Spleen (tissue), 11 donors: ENCODE results near the gene FBLN2. TPM values are rescaled to one million over a fixed set of nuclear protein-coding genes. Genes with fewer than 3 reads are reported as not detected.

ENCODE experiments used
- DNase-seq: peaks from one replicate; pipeline ENCODE4 v3.0.0-alpha.2; 2020
- H3K27ac ChIP-seq, 8 donors: fragments of 200-600 bp; sonication (generic) in 7 of 8; 1 replicate in 4 of 8; 2 replicates in 4 of 8; pipeline versions ENCODE4 v1.5.0 to v1.8.0; 2016 to 2021; ENCODE audit warnings: inconsistent platforms in 4 of 8, mild to moderate bottlenecking in 4 of 8, moderate library complexity in 1 of 8
- H3K27me3 ChIP-seq, 7 donors: fragments of 200-600 bp; sonication (generic) in 6 of 7; replicated peaks in 1 of 7; 1 replicate in 4 of 7; 2 replicates in 3 of 7; pipeline versions ENCODE4 v1.5.0 to v1.8.0; 2016 to 2021; ENCODE audit warnings: inconsistent platforms in 3 of 7, mild to moderate bottlenecking in 1 of 7
- H3K36me3 ChIP-seq, 6 donors: fragments of 200-600 bp; sonication (generic) in 5 of 6; 1 replicate in 4 of 6; 2 replicates in 2 of 6; pipeline versions ENCODE4 v1.5.0 to v1.8.0; 2016 to 2021; ENCODE audit warnings: inconsistent platforms in 2 of 6
- H3K4me1 ChIP-seq, 6 donors: fragments of 200-600 bp; sonication (generic) in 5 of 6; 1 replicate in 3 of 6; 2 replicates in 3 of 6; pipeline versions ENCODE4 v1.5.0 to v1.8.0; 2016 to 2021; ENCODE audit warnings: inconsistent platforms in 3 of 6
- H3K4me3 ChIP-seq, 8 donors: fragments of 200-600 bp; sonication (generic) in 7 of 8; 1 replicate in 4 of 8; 2 replicates in 4 of 8; pipeline versions ENCODE4 v1.5.0 to v1.8.0; 2016 to 2021; ENCODE audit warnings: inconsistent platforms in 4 of 8, mild to moderate bottlenecking in 4 of 8, moderate library complexity in 2 of 8
- H3K9me3 ChIP-seq, 8 donors: fragments of 200-600 bp; sonication (generic) in 7 of 8; 1 replicate in 4 of 8; 2 replicates in 4 of 8; pipeline versions ENCODE4 v1.5.0 to v1.8.0; 2016 to 2021; ENCODE audit warnings: inconsistent platforms in 4 of 8
- POLR2A ChIP-seq, 3 donors: fragments of 450-650 bp; IDR thresholded peaks; one replicate each; pipeline ENCODE4 v1.5.1; 2017; ENCODE audit warnings: antibody characterized with exemption in 3 of 3, mild to moderate bottlenecking in 1 of 3
- POLR2AphosphoS5 ChIP-seq, 3 donors: sonication (generic); formaldehyde crosslinking; IDR thresholded peaks; one replicate each; pipeline ENCODE4 v1.5.1; 2017; ENCODE audit warnings: antibody characterized with exemption in 3 of 3
- WGBS, 5 donors: extraction: QIAGEN DNeasy Blood & Tissue Kit in 3 of 5; methylation state at CpG; one replicate each; pipeline versions ENCODE4 v1.1.5 to v1.1.7; 2013 to 2018; 5-methylcytosine and 5-hydroxymethylcytosine counted together
- intact Hi-C: fragments of 100-400 bp; cut with DNase I; formaldehyde crosslinking; loops from one replicate; pipeline ENCODE4 v1.15.0; 2023; ENCODE audit warnings: low total_unique reads
- polyA plus RNA-seq, 3 donors: library from polyadenylated mRNA; stranded (reverse); fragments of 200-250 nt; gene quantifications; one replicate each; pipeline ENCODE4 v1.2.1, GENCODE V29; 2013
- total RNA-seq, 7 donors: library from RNA; depleted of rRNA in 3 of 7; stranded (reverse); fragments of >200 nt in 3 of 7; fragmentation: NEBNext Ultra II Directional in 4 of 7; extraction: Animal tissue kit (Norgen Biotek cat#: 25700) in 4 of 7; gene quantifications; one replicate each; pipeline versions ENCODE4 v1.1.0 to v1.2.1, GENCODE V29; 2016 to 2021
- TF ChIP-seq, protein P1 (sequence below), 11 experiments: fragments of 200-600 bp in 7 of 11; fragments of 450-650 bp in 4 of 11; sonication (generic) in 4 of 11; IDR thresholded peaks in 8 of 11; conservative IDR thresholded peaks in 3 of 11; 1 replicate in 7 of 11; 2 replicates in 4 of 11; pipeline versions ENCODE4 v1.4.0 to v1.8.0; 2016 to 2021; ENCODE audit warnings: antibody characterized with exemption in 11 of 11, inconsistent platforms in 4 of 11, mild to moderate bottlenecking in 1 of 11
- donor health status: healthy with polysubstance abuse.
- donor health status: DM: no; HTN: no; CAD: no; lungs with moderate emphysema.
- donor health status: DM: no; HTN: no; CAD: no.
- donor health status: Bipolar disorder and iron deficiency.
- donor health status: healthy.
- donor health status: DM: no; HTN: no; CAD: no.
- donor health status: DM: yes; HTN: yes; CAD: no.

The FBLN2 gene
- total and polyA plus RNA-seq, 10 donors: 6.1 to 28.2 (median 12.5) TPM

DNA sequence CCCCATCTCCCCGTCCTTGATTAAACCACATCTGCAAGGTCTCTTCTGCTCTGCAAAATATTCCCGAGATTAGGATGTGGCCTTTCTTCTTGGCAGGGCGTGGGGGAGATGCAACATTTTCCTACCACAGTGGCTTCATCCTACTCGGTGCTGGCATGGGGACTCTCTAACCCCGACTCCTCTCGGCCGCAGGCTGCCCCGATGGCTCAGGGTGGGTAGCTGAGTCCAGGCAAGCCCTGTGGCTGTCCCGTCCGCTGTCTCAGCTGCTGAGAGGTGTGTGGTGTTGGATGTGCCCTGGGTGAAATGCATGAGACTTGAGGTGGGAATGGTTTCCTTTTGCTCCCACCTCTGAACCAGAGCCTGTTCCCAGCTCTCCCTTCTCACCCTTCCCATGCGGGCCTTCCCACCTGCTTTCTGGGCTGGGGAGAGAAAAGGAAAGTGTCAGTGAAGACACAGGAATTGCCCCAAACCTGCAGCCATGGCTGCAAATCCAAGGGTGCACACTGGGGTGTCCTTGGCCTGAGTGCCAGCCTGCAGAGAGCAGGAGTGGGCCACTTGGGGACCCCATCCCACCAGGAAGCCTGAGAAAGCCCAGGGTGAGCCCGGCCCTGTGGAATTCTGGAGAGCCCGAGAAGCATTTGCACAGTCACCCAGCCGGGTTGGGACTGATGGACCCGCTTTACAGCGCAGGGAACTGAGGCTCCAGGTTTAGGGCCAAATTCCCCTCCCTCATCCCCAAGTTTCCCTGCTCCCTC lies 115.0 kb downstream of the FBLN2 start:
- Histone ChIP-seq H3K4me1 (peaks cover 0 to 10% (median 0%) of the 10 kb centered on the region in 6 donors), H3K27me3 (peaks cover 0 to 37% (median 0%) of the 10 kb centered on the region in 7 donors), H3K36me3 (no peaks in the 10 kb centered on the region), H3K4me3 (no peak overlapping the region), H3K27ac (no peak overlapping the region), H3K9me3 (peaks cover 0 to 3% (median 0%) of the 10 kb centered on the region in 8 donors)
- intact Hi-C loops: no loop called here
- no peak for TF ChIP-seq POLR2A (IDR thresholded peaks at IDR 0.05)
- no peak for TF ChIP-seq POLR2AphosphoS5 (IDR thresholded peaks at IDR 0.05)
- TF ChIP-seq, protein P1, sequence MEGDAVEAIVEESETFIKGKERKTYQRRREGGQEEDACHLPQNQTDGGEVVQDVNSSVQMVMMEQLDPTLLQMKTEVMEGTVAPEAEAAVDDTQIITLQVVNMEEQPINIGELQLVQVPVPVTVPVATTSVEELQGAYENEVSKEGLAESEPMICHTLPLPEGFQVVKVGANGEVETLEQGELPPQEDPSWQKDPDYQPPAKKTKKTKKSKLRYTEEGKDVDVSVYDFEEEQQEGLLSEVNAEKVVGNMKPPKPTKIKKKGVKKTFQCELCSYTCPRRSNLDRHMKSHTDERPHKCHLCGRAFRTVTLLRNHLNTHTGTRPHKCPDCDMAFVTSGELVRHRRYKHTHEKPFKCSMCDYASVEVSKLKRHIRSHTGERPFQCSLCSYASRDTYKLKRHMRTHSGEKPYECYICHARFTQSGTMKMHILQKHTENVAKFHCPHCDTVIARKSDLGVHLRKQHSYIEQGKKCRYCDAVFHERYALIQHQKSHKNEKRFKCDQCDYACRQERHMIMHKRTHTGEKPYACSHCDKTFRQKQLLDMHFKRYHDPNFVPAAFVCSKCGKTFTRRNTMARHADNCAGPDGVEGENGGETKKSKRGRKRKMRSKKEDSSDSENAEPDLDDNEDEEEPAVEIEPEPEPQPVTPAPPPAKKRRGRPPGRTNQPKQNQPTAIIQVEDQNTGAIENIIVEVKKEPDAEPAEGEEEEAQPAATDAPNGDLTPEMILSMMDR (IDR thresholded peaks at IDR 0.05 in 8 of 11, conservative IDR thresholded peaks at IDR 0.05 in 3 of 11): no peak
- WGBS, 5 donors: 85 to 94% (median 88%) methylated on average over 15 to 16 of the region's 16 CpGs
- no peak for DNase-seq

DNA sequence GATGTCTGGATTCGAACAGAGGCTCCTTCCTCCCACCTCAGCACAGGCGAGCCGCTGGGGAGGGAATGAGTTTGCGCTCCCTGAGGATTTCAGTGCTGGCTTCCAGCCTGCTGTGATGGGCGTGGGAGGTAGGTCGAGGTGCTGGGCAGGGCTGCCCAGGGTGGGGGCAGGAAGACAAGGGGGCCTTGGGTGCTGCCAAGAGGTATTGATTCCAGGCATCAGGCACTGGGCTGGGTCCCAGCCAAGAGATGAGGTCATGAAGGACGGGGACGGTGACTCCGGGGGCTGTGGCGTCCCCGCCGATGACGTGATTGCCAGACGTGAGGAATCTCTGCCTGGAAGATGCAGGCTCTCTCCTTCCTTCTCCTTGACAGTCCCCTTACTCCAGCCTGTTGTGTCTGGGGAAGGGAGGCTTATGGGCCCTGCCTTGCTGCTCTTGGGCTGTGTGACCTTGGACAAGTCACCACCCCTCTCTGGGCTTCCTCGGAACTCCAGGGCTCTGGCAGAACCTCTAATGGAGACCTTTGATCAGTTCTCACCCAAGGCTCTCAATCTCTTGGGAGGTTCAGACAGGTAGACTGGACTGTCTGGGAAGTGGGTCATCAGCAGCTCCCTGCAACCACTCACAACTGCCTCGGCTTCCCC lies 116.8 kb downstream of the FBLN2 start:
- 61 to 76% (median 69%) methylated on average over 13 to 16 of the region's 16 CpGs for WGBS, 5 donors

DNA sequence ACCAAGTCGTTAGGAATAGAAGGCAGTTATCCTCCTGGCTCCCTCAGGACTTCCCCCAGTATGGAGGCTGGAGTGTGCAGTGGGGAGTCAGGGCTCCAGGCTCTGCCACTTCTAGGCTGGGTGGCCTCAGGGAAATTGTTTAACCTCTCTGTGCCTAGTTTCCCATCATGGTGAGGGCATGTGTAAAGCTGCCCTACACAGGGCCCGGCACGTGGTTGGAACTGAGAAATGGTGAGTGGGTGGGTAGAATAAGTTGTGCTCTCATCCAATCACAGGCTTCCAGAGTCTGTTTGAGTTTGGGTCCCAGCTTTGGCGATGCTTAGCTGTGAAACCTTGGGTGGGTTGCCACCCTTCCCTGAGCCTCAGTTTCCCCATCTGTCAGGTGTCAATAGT lies 117.3 kb downstream of the FBLN2 start:
- 64 to 85% (median 75%) methylated on average over 3 to 4 of the region's 4 CpGs for WGBS, 5 donors
- Histone ChIP-seq H3K27ac (no peak overlapping the region), H3K27me3 (peaks cover 0 to 51% (median 0%) of the 10 kb centered on the region in 7 donors), H3K36me3 (no peaks in the 10 kb centered on the region), H3K9me3 (no peaks in the 10 kb centered on the region), H3K4me3 (no peak overlapping the region), H3K4me1 (peaks cover 0 to 10% (median 0%) of the 10 kb centered on the region in 6 donors)
- intact Hi-C loops: no loop called here
- DNase-seq: no peak
- TF ChIP-seq POLR2AphosphoS5 (IDR thresholded peaks at IDR 0.05): no peak
- TF ChIP-seq, protein P1 (IDR thresholded peaks at IDR 0.05 in 8 of 11, conservative IDR thresholded peaks at IDR 0.05 in 3 of 11): no peak
- TF ChIP-seq POLR2A (IDR thresholded peaks at IDR 0.05): no peak

More for the DNA sequence above, 116.8 kb downstream of the FBLN2 start:
- H3K9me3 ChIP-seq: no peaks in the 10 kb centered on the region
- H3K4me1 ChIP-seq: peaks cover 0 to 10% (median 0%) of the 10 kb centered on the region in 6 donors
- no peak for DNase-seq
- H3K27ac ChIP-seq: no peak overlapping the region
- no peak overlapping the region for H3K4me3 ChIP-seq
- intact Hi-C loops: no loop called here
- peaks cover 0 to 46% (median 0%) of the 10 kb centered on the region in 7 donors for H3K27me3 ChIP-seq
- peak; percentile 13 to 48 (median 33) for TF ChIP-seq POLR2AphosphoS5 (IDR thresholded peaks at IDR 0.05)
- TF ChIP-seq POLR2A (IDR thresholded peaks at IDR 0.05): no peak
- H3K36me3 ChIP-seq: no peaks in the 10 kb centered on the region

DNA sequence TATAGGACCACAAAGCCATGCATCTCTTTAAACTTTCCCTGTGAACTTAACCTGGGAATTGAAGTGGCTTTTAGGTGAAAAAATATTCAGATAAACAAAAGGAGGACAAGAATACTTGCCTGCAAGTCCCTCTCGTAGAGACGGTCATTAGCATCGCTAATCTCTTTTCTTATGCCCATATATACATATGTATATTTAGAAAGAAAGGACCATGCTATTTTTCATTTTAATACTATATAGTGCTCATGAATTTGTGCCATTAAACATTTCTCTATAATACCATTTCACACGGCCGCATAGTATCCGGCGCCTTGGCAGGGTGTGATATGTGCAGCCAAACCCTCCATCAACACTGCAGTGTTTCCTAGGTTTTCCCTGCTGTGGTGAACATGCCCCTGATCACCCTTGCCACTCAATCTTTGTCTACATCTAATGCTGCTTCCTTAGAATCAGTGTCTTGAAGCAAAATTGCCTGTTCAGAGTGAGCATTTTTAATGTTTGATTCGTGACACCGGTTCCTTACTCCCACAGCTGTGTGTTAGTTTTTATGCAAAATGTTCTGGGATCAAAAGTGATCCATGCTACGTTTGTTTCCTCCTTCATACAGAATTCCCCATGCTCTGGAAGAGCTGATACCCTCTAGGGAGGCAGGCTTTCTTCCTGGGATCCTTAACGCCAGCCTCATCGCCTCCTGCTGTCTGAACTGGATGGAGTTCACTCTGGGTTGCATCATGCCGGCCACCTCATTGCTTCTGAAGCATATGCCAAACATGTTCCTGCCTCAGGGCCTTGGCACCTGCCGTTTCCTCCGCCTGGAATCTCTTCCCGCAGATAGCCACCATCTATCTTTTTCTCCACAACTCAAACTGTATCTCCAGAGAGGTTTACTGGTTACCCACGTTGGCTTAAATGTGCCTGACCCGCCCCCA lies 118.1 kb downstream of the FBLN2 start:
- 75 to 79% (median 78%) methylated on average over 18 of the region's 18 CpGs for WGBS, 5 donors
- Histone ChIP-seq H3K36me3 (no peaks in the 10 kb centered on the region), H3K4me3 (no peak overlapping the region), H3K4me1 (peaks cover 0 to 10% (median 0%) of the 10 kb centered on the region in 6 donors), H3K9me3 (no peaks in the 10 kb centered on the region), H3K27ac (no peak overlapping the region), H3K27me3 (peaks cover 0 to 57% (median 0%) of the 10 kb centered on the region in 7 donors)
- TF ChIP-seq, protein P1 (IDR thresholded peaks at IDR 0.05 in 8 of 11, conservative IDR thresholded peaks at IDR 0.05 in 3 of 11): no peak
- TF ChIP-seq POLR2AphosphoS5 (IDR thresholded peaks at IDR 0.05) (no peak), POLR2A (IDR thresholded peaks at IDR 0.05) (no peak)
- intact Hi-C loops: no loop called here
- DNase-seq: no peak
